Measurements from ENCODE around the gene DUS1L. TPM values are rescaled to one million over a fixed set of nuclear protein-coding genes. Genes with fewer than 3 reads are reported as not detected.

DUS1L gene
- total RNA-seq, 1 donor from 2014 or later: 73.3 TPM

- Mint-ChIP-seq H3K4me1 (ENCODE audit: unreplicated experiment) (peaks cover 18% of the 10 kb centered on the region), H3K27me3 (ENCODE audit: unreplicated experiment) (no peaks in the 10 kb centered on the region), H3K27ac (ENCODE audit: unreplicated experiment) (no peak overlapping the region), H3K36me3 (ENCODE audit: unreplicated experiment) (no peaks in the 10 kb centered on the region), H3K9me3 (ENCODE audit: unreplicated experiment) (no peaks in the 10 kb centered on the region), H3K4me3 (ENCODE audit: unreplicated experiment) (peak overlapping the region; percentile 56)
- TF ChIP-seq CTCF (IDR thresholded peaks at IDR 0.05): no peak
- DNase-seq (ENCODE audit: extremely low spot score, unreplicated experiment): no peak
Measured at GRCh38 chr17:82031885-82032627, 33.5 kb downstream of the DUS1L start.

- no peak for DNase-seq (ENCODE audit: extremely low spot score, unreplicated experiment)
- Mint-ChIP-seq H3K27me3 (ENCODE audit: unreplicated experiment) (no peaks in the 10 kb centered on the region), H3K9me3 (ENCODE audit: unreplicated experiment) (no peaks in the 10 kb centered on the region), H3K4me1 (ENCODE audit: unreplicated experiment) (peaks cover 16% of the 10 kb centered on the region), H3K27ac (ENCODE audit: unreplicated experiment) (peak within 1 kb of the TSS; percentile 44), H3K4me3 (ENCODE audit: unreplicated experiment) (peak within 1 kb of the TSS; percentile 81), H3K36me3 (ENCODE audit: unreplicated experiment) (no peaks in the 10 kb centered on the region)
- no peak for TF ChIP-seq CTCF (IDR thresholded peaks at IDR 0.05)
Measured at GRCh38 chr17:82031303-82031884, 34.2 kb downstream of the DUS1L start, which contains the start of gene RAC3. Gene RAC3 (plus strand): TSS chr17:82031678. CDS start chr17:82031762, 84 bp downstream.

GRCh38 chr17:82030470-82031302 lies 34.9 kb downstream of the DUS1L start:
- Mint-ChIP-seq H3K27me3 (ENCODE audit: unreplicated experiment) (no peaks in the 10 kb centered on the region), H3K4me3 (ENCODE audit: unreplicated experiment) (peak overlapping the region; percentile 81), H3K4me1 (ENCODE audit: unreplicated experiment) (peaks cover 13% of the 10 kb centered on the region), H3K27ac (ENCODE audit: unreplicated experiment) (peak overlapping the region; percentile 44), H3K36me3 (ENCODE audit: unreplicated experiment) (no peaks in the 10 kb centered on the region), H3K9me3 (ENCODE audit: unreplicated experiment) (no peaks in the 10 kb centered on the region)
- DNase-seq (ENCODE audit: extremely low spot score, unreplicated experiment): peak; percentile 95
- TF ChIP-seq CTCF (IDR thresholded peaks at IDR 0.05): peak; percentile 93

GRCh38 chr17:82029990-82030469 lies 35.6 kb downstream of the DUS1L start:
- TF ChIP-seq CTCF (IDR thresholded peaks at IDR 0.05): no peak
- DNase-seq (ENCODE audit: extremely low spot score, unreplicated experiment): no peak
- H3K27me3 Mint-ChIP-seq (ENCODE audit: unreplicated experiment): no peaks in the 10 kb centered on the region
- H3K36me3 Mint-ChIP-seq (ENCODE audit: unreplicated experiment): no peaks in the 10 kb centered on the region
- no peak overlapping the region for H3K27ac Mint-ChIP-seq (ENCODE audit: unreplicated experiment)
- H3K9me3 Mint-ChIP-seq (ENCODE audit: unreplicated experiment): no peaks in the 10 kb centered on the region
- peaks cover 15% of the 10 kb centered on the region for H3K4me1 Mint-ChIP-seq (ENCODE audit: unreplicated experiment)
- no peak overlapping the region for H3K4me3 Mint-ChIP-seq (ENCODE audit: unreplicated experiment)
